Measurements from ENCODE around the gene SULT4A1. TPM values are rescaled to one million over a fixed set of nuclear protein-coding genes. Genes with fewer than 3 reads are reported as not detected.

The SULT4A1 gene
- total and polyA plus RNA-seq, 2 of the 8 experiments (the other 6 are each of a cell fraction or from before 2014, with no cell fraction given), result 9.1 to 11.8 TPM

GRCh38 chr22:43889201-43889859 lies 27.0 kb upstream of the SULT4A1 start:
- H2BK5ac ChIP-seq (ENCODE audit: low read depth, low read length), result no peak overlapping the region
- no peak overlapping the region for H3K4ac ChIP-seq (replicated peaks; ENCODE audit: insufficient read length, low read depth, low read length)
- no peak overlapping the region for H3K27ac ChIP-seq (ENCODE audit: low read depth, low read length)
- FAIRE-seq (no peak), DNase-seq (ENCODE audit: low read depth in 1 of 2, low spot score in 2 of 2) (no peak)
- H3K56ac ChIP-seq (replicated peaks; ENCODE audit: insufficient read length, low read depth, low read length), result no peak overlapping the region
- no peak overlapping the region for H3K23ac ChIP-seq (ENCODE audit: insufficient read length)
- CTCF ChIA-PET (ENCODE audit: partially characterized antibody), result interaction anchor here (0.9 to 2.6 kb wide), 9 partner anchors 10 to 501 kb away, joined by 3 to 10 read pairs (median 4); no protein-coding TSS in a partner anchor
- peaks cover 0 to 4% (median 1%) of the 10 kb centered on the region in 4 experiments; a peak in 3 of 7 replicates for H3K27me3 ChIP-seq (replicated peaks in 1 of 4; ENCODE audit: control insufficient read depth in 3 of 4, extremely low read depth in 1 of 4, insufficient read depth in 3 of 4, low read length in 3 of 4)
- H3K9ac ChIP-seq (replicated peaks in 1 of 4; ENCODE audit: extremely low read depth in 1 of 4, low read depth in 3 of 4, low read length in 3 of 4), result no peak overlapping the region
- H2AK5ac ChIP-seq (ENCODE audit: low read depth, low read length), result no peak overlapping the region
- POLR2A ChIA-PET (ENCODE audit: partially characterized antibody), result interaction anchor here (0.6 kb wide), 1 partner anchor 26 kb away, joined by 3 read pairs; no protein-coding TSS in a partner anchor
- no peaks in the 10 kb centered on the region for H3K79me2 ChIP-seq (ENCODE audit: control insufficient read depth in 1 of 2, insufficient read depth in 2 of 2, low read length in 2 of 2)
- peaks cover 11% of the 10 kb centered on the region; the same call in 1 of the 2 replicates for H3K23me2 ChIP-seq (ENCODE audit: low read depth, low read length)
- no peak overlapping the region for H4K5ac ChIP-seq (ENCODE audit: insufficient read length, low read depth, low read length)
- no peak overlapping the region for H4K91ac ChIP-seq (replicated peaks; ENCODE audit: insufficient read length, low read length)
- no peak overlapping the region for H4K8ac ChIP-seq (ENCODE audit: extremely low read depth, insufficient read depth, low read length)
- no peak overlapping the region for H2BK20ac ChIP-seq (ENCODE audit: low read length)
- peaks cover 0 to 10% (median 6%) of the 10 kb centered on the region in 4 experiments; a peak in 5 of 7 replicates for H3K4me1 ChIP-seq (replicated peaks in 1 of 4; ENCODE audit: control insufficient read depth in 3 of 4, insufficient read depth in 4 of 4, low read length in 3 of 4)
- H3K4me3 ChIP-seq (ENCODE audit: extremely low read depth in 1 of 4, insufficient read depth in 2 of 4, low read depth in 3 of 4, low read length in 4 of 4), result no peak overlapping the region
- H3K4me2 ChIP-seq (ENCODE audit: insufficient read depth in 1 of 2, low read depth in 2 of 2, low read length in 2 of 2), result no peak overlapping the region
- 0 out of 8 replicates have a peak, but pooled peaks cover 0 to 2% (median 0%) of the 10 kb centered on the region in 4 experiments for H3K36me3 ChIP-seq (ENCODE audit: control insufficient read depth in 2 of 4, insufficient read depth in 4 of 4, low read length in 3 of 4)
- no peak overlapping the region for H2BK120ac ChIP-seq (replicated peaks; ENCODE audit: low read depth, low read length)
- no peaks in the 10 kb centered on the region for H3K79me1 ChIP-seq (ENCODE audit: low read depth, low read length)
- peaks cover 3 to 11% of the 10 kb centered on the region in 2 experiments for H4K20me1 ChIP-seq (replicated peaks in 1 of 2; ENCODE audit: control insufficient read depth in 1 of 2, insufficient read depth in 2 of 2, low read length in 2 of 2)
- WGBS, 2 experiments (ENCODE audit: extremely low coverage in 1 of 2, insufficient coverage in 1 of 2, insufficient read length in 1 of 2, insufficient replicate concordance in 2 of 2, low coverage in 1 of 2, low lambda C conversion rate in 2 of 2, missing lambda C conversion rate in 1 of 2), result 92% methylated on average over 16 of the region's 16 CpGs; no CpG with 5 or more reads in 1 of the 2 experiments
- H2AFZ ChIP-seq (ENCODE audit: low read length), result no peak overlapping the region
- H2BK12ac ChIP-seq (ENCODE audit: low read depth, low read length), result no peak overlapping the region
- H2BK15ac ChIP-seq (ENCODE audit: low read length), result no peak overlapping the region
- no peaks in the 10 kb centered on the region for H3K9me3 ChIP-seq (ENCODE audit: insufficient read depth in 2 of 2, low read depth in 1 of 2, low read length in 1 of 2)
- no peak overlapping the region for H3K18ac ChIP-seq (ENCODE audit: extremely low read depth, low read length)
- no peak overlapping the region for H3K14ac ChIP-seq (ENCODE audit: insufficient read length)
- TF ChIP-seq POU5F1 (IDR thresholded peaks at IDR 0.05; ENCODE audit: low read depth, low read length) (no peak), POLR2A (IDR thresholded peaks at IDR 0.05; ENCODE audit: control extremely low read depth in 1 of 2, low read depth in 2 of 2, low read length in 2 of 2) (no peak), ASH2L (IDR thresholded peaks at IDR 0.05; ENCODE audit: low read length) (no peak), SUZ12 (IDR thresholded peaks at IDR 0.05; ENCODE audit: low read length) (no peak), TAF1 (IDR thresholded peaks at IDR 0.05; ENCODE audit: low read depth, low read length) (no peak), SIX5 (IDR thresholded peaks at IDR 0.05; ENCODE audit: low read depth, low read length) (no peak), ATF3 (IDR thresholded peaks at IDR 0.05; ENCODE audit: insufficient read depth, low read depth, low read length) (no peak), E2F6 (IDR thresholded peaks at IDR 0.05) (no peak), HDAC2 (IDR thresholded peaks at IDR 0.05; ENCODE audit: borderline replicate concordance in 1 of 2, low read depth in 2 of 2, low read length in 2 of 2) (no peak), USF2 (IDR thresholded peaks at IDR 0.05; ENCODE audit: low read length) (no peak)
